ENCODE measurements around the gene IL6ST. TPM values are rescaled to one million over a fixed set of nuclear protein-coding genes. Genes with fewer than 3 reads are reported as not detected.

Gene IL6ST
- polyA plus RNA-seq, 1 donor (not counting 4 experiments of a cell fraction or from before 2014, with no cell fraction given), result 41.3 TPM

DNA sequence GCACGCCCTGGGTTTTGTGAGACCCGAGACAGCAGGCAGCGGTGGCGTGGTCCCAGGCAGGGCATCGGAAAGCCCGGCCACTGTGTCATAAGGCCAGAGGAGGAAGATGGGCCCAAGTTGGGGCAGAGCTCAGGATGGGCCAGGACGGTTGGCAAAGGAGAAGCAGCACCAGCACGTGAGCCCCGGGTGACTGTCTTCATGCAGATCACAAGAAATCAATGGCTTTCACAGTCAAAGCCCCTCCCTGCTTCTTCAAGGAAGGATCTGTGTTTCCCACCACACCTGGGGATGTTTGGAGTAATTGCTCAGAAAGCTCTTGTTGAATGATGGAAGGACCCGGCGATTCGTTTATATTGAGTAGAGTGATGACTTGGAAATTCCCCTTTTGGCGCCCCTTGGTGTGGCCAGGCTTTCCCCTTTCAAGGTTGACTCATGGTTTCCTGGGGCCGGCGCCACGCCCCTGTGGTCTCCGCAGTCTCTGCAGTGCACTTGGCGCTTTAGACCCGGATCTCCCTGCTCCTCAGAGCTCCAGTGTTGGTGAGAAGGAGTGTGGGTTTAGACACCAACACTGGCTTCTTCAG is 91.6 kb downstream of the IL6ST start:
- DNase-seq (ENCODE audit: low read depth, low spot score), result no peak
- Histone ChIP-seq H3K9me3 (ENCODE audit: control insufficient read depth, low read depth, low read length) (no peaks in the 10 kb centered on the region), H3K79me2 (ENCODE audit: control insufficient read depth, insufficient read depth, low read length) (no peaks in the 10 kb centered on the region), H2AFZ (ENCODE audit: control insufficient read depth, low read length) (no peak overlapping the region), H4K20me1 (ENCODE audit: control insufficient read depth, extremely low read depth, insufficient read depth, low read length) (no peaks in the 10 kb centered on the region), H3K9ac (ENCODE audit: control insufficient read depth, extremely low read depth, insufficient read depth, low read length) (no peak overlapping the region), H3K4me1 (ENCODE audit: control insufficient read depth, extremely low read depth, insufficient read depth, low read length) (no peaks in the 10 kb centered on the region), H3K4me3 (ENCODE audit: control insufficient read depth in 2 of 3, extremely low read depth in 1 of 3, insufficient read depth in 2 of 3, low read depth in 1 of 3, low read length in 3 of 3) (no peak overlapping the region), H3K27ac (ENCODE audit: control insufficient read depth, insufficient read depth, low read length) (no peak overlapping the region), H3K27me3 (ENCODE audit: control insufficient read depth, extremely low read depth, insufficient read depth, low read length) (no peaks in the 10 kb centered on the region), H3K4me2 (ENCODE audit: control insufficient read depth, extremely low read depth, insufficient read depth, low read depth, low read length) (no peak overlapping the region), H3K9me1 (ENCODE audit: control insufficient read depth, extremely low read depth, insufficient read depth, low read length) (no peaks in the 10 kb centered on the region), H3K36me3 (ENCODE audit: control insufficient read depth in 2 of 2, extremely low read depth in 1 of 2, insufficient read depth in 2 of 2, low read length in 2 of 2) (peaks cover 0 to 1% of the 10 kb centered on the region in 2 experiments)
- TF ChIP-seq, protein P1, sequence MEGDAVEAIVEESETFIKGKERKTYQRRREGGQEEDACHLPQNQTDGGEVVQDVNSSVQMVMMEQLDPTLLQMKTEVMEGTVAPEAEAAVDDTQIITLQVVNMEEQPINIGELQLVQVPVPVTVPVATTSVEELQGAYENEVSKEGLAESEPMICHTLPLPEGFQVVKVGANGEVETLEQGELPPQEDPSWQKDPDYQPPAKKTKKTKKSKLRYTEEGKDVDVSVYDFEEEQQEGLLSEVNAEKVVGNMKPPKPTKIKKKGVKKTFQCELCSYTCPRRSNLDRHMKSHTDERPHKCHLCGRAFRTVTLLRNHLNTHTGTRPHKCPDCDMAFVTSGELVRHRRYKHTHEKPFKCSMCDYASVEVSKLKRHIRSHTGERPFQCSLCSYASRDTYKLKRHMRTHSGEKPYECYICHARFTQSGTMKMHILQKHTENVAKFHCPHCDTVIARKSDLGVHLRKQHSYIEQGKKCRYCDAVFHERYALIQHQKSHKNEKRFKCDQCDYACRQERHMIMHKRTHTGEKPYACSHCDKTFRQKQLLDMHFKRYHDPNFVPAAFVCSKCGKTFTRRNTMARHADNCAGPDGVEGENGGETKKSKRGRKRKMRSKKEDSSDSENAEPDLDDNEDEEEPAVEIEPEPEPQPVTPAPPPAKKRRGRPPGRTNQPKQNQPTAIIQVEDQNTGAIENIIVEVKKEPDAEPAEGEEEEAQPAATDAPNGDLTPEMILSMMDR (optimal IDR thresholded peaks at IDR 0.05 in 1 of 3, IDR thresholded peaks at IDR 0.05 in 1 of 3, conservative IDR thresholded peaks at IDR 0.05 in 1 of 3; ENCODE audit: extremely low read depth in 1 of 3, insufficient read depth in 2 of 3, low read length in 3 of 3), result no peak
- no peak for TF ChIP-seq EZH2 (IDR thresholded peaks at IDR 0.05; ENCODE audit: low read length)
- dilution Hi-C loops (cut with MboI; ENCODE audit: extremely low pct_ligation_motif_present, low sequenced_read_pairs), result no loop called here
- no peak for FAIRE-seq

DNA sequence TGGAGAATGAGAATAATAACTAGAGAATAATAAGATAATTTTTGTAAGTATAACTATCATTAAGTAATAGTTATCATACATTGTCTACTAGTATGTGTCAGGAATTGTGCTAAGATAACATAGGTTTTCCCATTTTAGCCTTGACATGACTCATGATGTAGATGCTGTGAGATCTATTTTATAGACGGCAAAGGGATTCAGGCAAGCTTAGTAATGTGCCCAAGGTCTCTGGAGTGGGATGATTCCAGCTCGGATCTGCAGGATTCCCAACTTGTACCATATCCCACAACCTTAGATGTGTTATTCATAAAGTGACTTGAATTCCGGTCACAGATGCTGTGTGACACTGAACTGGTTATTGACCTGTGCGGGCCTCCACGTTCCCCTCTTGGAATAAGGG is 92.1 kb downstream of the IL6ST start:
- Histone ChIP-seq H2AFZ (ENCODE audit: control insufficient read depth, low read length) (no peak overlapping the region), H3K9me3 (ENCODE audit: control insufficient read depth, low read depth, low read length) (no peaks in the 10 kb centered on the region), H3K27ac (ENCODE audit: control insufficient read depth, insufficient read depth, low read length) (no peak overlapping the region), H3K27me3 (ENCODE audit: control insufficient read depth, extremely low read depth, insufficient read depth, low read length) (no peaks in the 10 kb centered on the region), H3K79me2 (ENCODE audit: control insufficient read depth, insufficient read depth, low read length) (no peaks in the 10 kb centered on the region), H3K9ac (ENCODE audit: control insufficient read depth, extremely low read depth, insufficient read depth, low read length) (no peak overlapping the region), H3K4me1 (ENCODE audit: control insufficient read depth, extremely low read depth, insufficient read depth, low read length) (no peaks in the 10 kb centered on the region), H3K9me1 (ENCODE audit: control insufficient read depth, extremely low read depth, insufficient read depth, low read length) (no peaks in the 10 kb centered on the region), H3K4me3 (ENCODE audit: control insufficient read depth in 2 of 3, extremely low read depth in 1 of 3, insufficient read depth in 2 of 3, low read depth in 1 of 3, low read length in 3 of 3) (no peak overlapping the region), H4K20me1 (ENCODE audit: control insufficient read depth, extremely low read depth, insufficient read depth, low read length) (no peaks in the 10 kb centered on the region), H3K4me2 (ENCODE audit: control insufficient read depth, extremely low read depth, insufficient read depth, low read depth, low read length) (no peak overlapping the region), H3K36me3 (ENCODE audit: control insufficient read depth in 2 of 2, extremely low read depth in 1 of 2, insufficient read depth in 2 of 2, low read length in 2 of 2) (peaks cover 0 to 1% of the 10 kb centered on the region in 2 experiments)
- TF ChIP-seq, protein P1 (optimal IDR thresholded peaks at IDR 0.05 in 1 of 3, IDR thresholded peaks at IDR 0.05 in 1 of 3, conservative IDR thresholded peaks at IDR 0.05 in 1 of 3; ENCODE audit: extremely low read depth in 1 of 3, insufficient read depth in 2 of 3, low read length in 3 of 3), result no peak
- no peak for DNase-seq (ENCODE audit: low read depth, low spot score)
- FAIRE-seq, result no peak
- dilution Hi-C loops (cut with MboI; ENCODE audit: extremely low pct_ligation_motif_present, low sequenced_read_pairs), result no loop called here

Data from keratinocyte (primary cell).